ENCODE data around the gene L3MBTL4. TPM values are rescaled to one million over a fixed set of nuclear protein-coding genes. Genes with fewer than 3 reads are reported as not detected.

The L3MBTL4 gene
- polyA plus RNA-seq, 1 of the 3 experiments (the other 2 are of a cell fraction), result 0.02 TPM

DNA sequence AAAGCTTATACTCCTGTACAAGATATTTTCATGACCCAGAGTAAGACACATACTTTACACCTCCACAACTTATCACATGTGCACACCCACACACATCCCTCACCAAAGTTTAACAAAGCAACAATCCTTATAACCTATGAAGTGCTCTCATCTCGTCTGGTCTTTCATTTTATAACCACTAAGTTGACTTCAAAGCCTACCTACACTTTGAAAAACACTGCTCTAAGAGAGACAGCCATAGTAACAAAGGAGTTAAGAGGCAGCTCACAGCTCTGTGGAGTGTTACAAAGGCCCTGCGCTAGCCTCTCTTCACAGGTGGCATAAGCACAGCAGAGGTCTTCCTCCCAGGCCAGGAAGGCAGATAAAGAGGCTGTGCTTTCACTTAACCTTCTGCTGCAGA lies 449.7 kb downstream of the L3MBTL4 start:
- CTCF ChIA-PET, result no interaction called here
- peaks cover 0 to 19% of the 10 kb centered on the region in 2 experiments; a peak in 1 of 4 replicates for H3K4me1 ChIP-seq (ENCODE audit: control insufficient read depth in 1 of 2, insufficient read depth in 2 of 2, low read depth in 1 of 2, low read length in 1 of 2)
- TF ChIP-seq POLR2AphosphoS5 (IDR thresholded peaks at IDR 0.05; ENCODE audit: low read depth, low read length) (no peak), TEAD4 (IDR thresholded peaks at IDR 0.05; ENCODE audit: borderline replicate concordance, insufficient read depth) (no peak), TCF12 (IDR thresholded peaks at IDR 0.05) (no peak), GATA2 (CRISPR knock-in tag; IDR thresholded peaks at IDR 0.05) (no peak), SMC3 (IDR thresholded peaks at IDR 0.05; ENCODE audit: low read depth, low read length) (no peak), RAD21 (IDR thresholded peaks at IDR 0.05; ENCODE audit: low read length) (no peak), TAF1 (IDR thresholded peaks at IDR 0.05; ENCODE audit: borderline replicate concordance, low read depth, low read length) (no peak), EZH2phosphoT487 (IDR thresholded peaks at IDR 0.05; ENCODE audit: borderline replicate concordance, low read depth) (no peak), EP300 (IDR thresholded peaks at IDR 0.05; ENCODE audit: borderline replicate concordance in 1 of 2, low read depth in 1 of 2, low read length in 1 of 2) (no peak)
- TF ChIP-seq, protein P1, sequence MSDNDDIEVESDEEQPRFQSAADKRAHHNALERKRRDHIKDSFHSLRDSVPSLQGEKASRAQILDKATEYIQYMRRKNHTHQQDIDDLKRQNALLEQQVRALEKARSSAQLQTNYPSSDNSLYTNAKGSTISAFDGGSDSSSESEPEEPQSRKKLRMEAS (IDR thresholded peaks at IDR 0.05; ENCODE audit: low read depth), result no peak
- no peaks in the 10 kb centered on the region for H3F3A ChIP-seq (replicated peaks; ENCODE audit: insufficient read depth)
- no peak overlapping the region for H3K9ac ChIP-seq
- 41% methylated on average over 2 of the region's 2 CpGs for WGBS (ENCODE audit: low lambda C conversion rate)
- H3K9me2 ChIP-seq, result no peaks in the 10 kb centered on the region
- H3K36me3 ChIP-seq (replicated peaks in 1 of 2; ENCODE audit: control insufficient read depth in 1 of 2, insufficient read depth in 2 of 2, low read length in 1 of 2), result no peaks in the 10 kb centered on the region
- no peak overlapping the region for H3K27ac ChIP-seq (ENCODE audit: low read depth in 2 of 2, low read length in 1 of 2)
- H4K20me1 ChIP-seq (ENCODE audit: insufficient read depth), result no peaks in the 10 kb centered on the region
- POLR2A ChIA-PET, result no interaction called here
- H3K27me3 ChIP-seq (ENCODE audit: insufficient read depth), result 0 out of 2 replicates have a peak, but pooled peaks cover 5% of the 10 kb centered on the region
- DNase-seq, result no peak
- H2AFZ ChIP-seq (ENCODE audit: low read depth), result no peak overlapping the region
- no peaks in the 10 kb centered on the region for H3K9me3 ChIP-seq
- H3K4me2 ChIP-seq, result no peak overlapping the region
- no peak overlapping the region for H3K4me3 ChIP-seq (ENCODE audit: low read depth in 2 of 2, low read length in 1 of 2)
- H3K79me2 ChIP-seq (ENCODE audit: insufficient read depth), result no peaks in the 10 kb centered on the region

DNA sequence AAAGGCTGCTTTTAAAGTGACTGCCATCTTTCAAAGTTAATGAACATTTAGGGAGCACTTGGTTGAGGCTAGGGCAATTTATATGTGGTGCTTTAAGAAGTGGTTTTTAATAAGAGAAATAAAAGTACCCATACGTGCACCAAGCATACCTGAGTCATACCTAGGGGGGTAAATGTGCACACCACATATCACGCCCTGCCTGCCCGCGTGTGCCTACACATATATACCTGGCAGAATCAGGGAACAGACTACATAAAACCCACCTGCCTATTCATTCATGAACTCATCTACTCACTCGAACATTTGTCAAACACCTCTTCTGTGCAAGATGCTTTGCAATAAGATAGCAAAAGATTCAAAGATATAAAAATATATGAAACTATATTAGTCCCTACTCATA lies 450.1 kb downstream of the L3MBTL4 start:
- no peak overlapping the region for H3K27ac ChIP-seq (ENCODE audit: low read depth in 2 of 2, low read length in 1 of 2)
- TF ChIP-seq FOSL2 (IDR thresholded peaks at IDR 0.05; ENCODE audit: borderline replicate concordance, low read depth) (no peak), NFIC (IDR thresholded peaks at IDR 0.05; ENCODE audit: borderline replicate concordance) (no peak), ELF1 (IDR thresholded peaks at IDR 0.05) (no peak)
- TF ChIP-seq, protein P2, sequence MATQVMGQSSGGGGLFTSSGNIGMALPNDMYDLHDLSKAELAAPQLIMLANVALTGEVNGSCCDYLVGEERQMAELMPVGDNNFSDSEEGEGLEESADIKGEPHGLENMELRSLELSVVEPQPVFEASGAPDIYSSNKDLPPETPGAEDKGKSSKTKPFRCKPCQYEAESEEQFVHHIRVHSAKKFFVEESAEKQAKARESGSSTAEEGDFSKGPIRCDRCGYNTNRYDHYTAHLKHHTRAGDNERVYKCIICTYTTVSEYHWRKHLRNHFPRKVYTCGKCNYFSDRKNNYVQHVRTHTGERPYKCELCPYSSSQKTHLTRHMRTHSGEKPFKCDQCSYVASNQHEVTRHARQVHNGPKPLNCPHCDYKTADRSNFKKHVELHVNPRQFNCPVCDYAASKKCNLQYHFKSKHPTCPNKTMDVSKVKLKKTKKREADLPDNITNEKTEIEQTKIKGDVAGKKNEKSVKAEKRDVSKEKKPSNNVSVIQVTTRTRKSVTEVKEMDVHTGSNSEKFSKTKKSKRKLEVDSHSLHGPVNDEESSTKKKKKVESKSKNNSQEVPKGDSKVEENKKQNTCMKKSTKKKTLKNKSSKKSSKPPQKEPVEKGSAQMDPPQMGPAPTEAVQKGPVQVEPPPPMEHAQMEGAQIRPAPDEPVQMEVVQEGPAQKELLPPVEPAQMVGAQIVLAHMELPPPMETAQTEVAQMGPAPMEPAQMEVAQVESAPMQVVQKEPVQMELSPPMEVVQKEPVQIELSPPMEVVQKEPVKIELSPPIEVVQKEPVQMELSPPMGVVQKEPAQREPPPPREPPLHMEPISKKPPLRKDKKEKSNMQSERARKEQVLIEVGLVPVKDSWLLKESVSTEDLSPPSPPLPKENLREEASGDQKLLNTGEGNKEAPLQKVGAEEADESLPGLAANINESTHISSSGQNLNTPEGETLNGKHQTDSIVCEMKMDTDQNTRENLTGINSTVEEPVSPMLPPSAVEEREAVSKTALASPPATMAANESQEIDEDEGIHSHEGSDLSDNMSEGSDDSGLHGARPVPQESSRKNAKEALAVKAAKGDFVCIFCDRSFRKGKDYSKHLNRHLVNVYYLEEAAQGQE (IDR thresholded peaks at IDR 0.05; ENCODE audit: low read depth, low read length), result no peak
- 48% methylated on average over 5 of the region's 5 CpGs for WGBS (ENCODE audit: low lambda C conversion rate)
- H3K79me2 ChIP-seq (ENCODE audit: insufficient read depth), result no peaks in the 10 kb centered on the region
- no peak overlapping the region for H3K9ac ChIP-seq
- H2AFZ ChIP-seq (ENCODE audit: low read depth), result no peak overlapping the region
- H3K4me1 ChIP-seq (ENCODE audit: control insufficient read depth in 1 of 2, insufficient read depth in 2 of 2, low read depth in 1 of 2, low read length in 1 of 2), result peaks cover 0 to 16% of the 10 kb centered on the region in 2 experiments; a peak in 1 of 4 replicates
- H3K9me2 ChIP-seq, result no peaks in the 10 kb centered on the region
- no peak overlapping the region for H3K4me2 ChIP-seq
- no peaks in the 10 kb centered on the region for H3K36me3 ChIP-seq (replicated peaks in 1 of 2; ENCODE audit: control insufficient read depth in 1 of 2, insufficient read depth in 2 of 2, low read length in 1 of 2)
- no peaks in the 10 kb centered on the region for H4K20me1 ChIP-seq (ENCODE audit: insufficient read depth)
- no peaks in the 10 kb centered on the region for H3K9me3 ChIP-seq
- POLR2A ChIA-PET, result no interaction called here
- H3K4me3 ChIP-seq (ENCODE audit: low read depth in 2 of 2, low read length in 1 of 2), result no peak overlapping the region
- CTCF ChIA-PET, result no interaction called here
- DNase-seq, result no peak
- 0 out of 2 replicates have a peak, but pooled peaks cover 5% of the 10 kb centered on the region for H3K27me3 ChIP-seq (ENCODE audit: insufficient read depth)
- no peaks in the 10 kb centered on the region for H3F3A ChIP-seq (replicated peaks; ENCODE audit: insufficient read depth)

Data from SK-N-SH (cell line).